ENCODE measurements around the gene PHKG2. TPM values are rescaled to one million over a fixed set of nuclear protein-coding genes. Genes with fewer than 3 reads are reported as not detected.

The PHKG2 gene
- total and polyA plus RNA-seq, 9 donors: 13.1 to 41.6 (median 20.6) TPM

- Histone ChIP-seq H3K9me3 (no peaks in the 10 kb centered on the region), H3K4me1 (ENCODE audit: insufficient read depth) (no peaks in the 10 kb centered on the region), H3K27ac (no peak overlapping the region), H3K36me3 (no peaks in the 10 kb centered on the region), H3K4me3 (no peak overlapping the region), H3K27me3 (no peaks in the 10 kb centered on the region)
- TF ChIP-seq CTCF (IDR thresholded peaks at IDR 0.05) (no peak), EP300 (IDR thresholded peaks at IDR 0.05) (no peak), POLR2A (IDR thresholded peaks at IDR 0.05) (no peak)
- 80 to 87% (median 83%) methylated on average over 4 of the region's 4 CpGs for whole genome bisulfite sequencing, 3 donors
- no peak for DNase-seq
- intact Hi-C loops (cut with DNase I): no loop called here
Observed at GRCh38 chr16:30750201-30750600, 2.0 kb downstream of the PHKG2 start.

- 86 to 91% (median 89%) methylated on average over 20 of the region's 20 CpGs for WGBS, 3 donors
- Histone ChIP-seq H3K36me3 (no peaks in the 10 kb centered on the region), H3K27ac (no peak overlapping the region), H3K27me3 (no peaks in the 10 kb centered on the region), H3K4me3 (no peak overlapping the region), H3K4me1 (ENCODE audit: insufficient read depth) (no peaks in the 10 kb centered on the region), H3K9me3 (no peaks in the 10 kb centered on the region)
- DNase-seq: no peak
- TF ChIP-seq POLR2A (IDR thresholded peaks at IDR 0.05): no peak
- TF ChIP-seq CTCF (IDR thresholded peaks at IDR 0.05): no peak
- no peak for TF ChIP-seq EP300 (IDR thresholded peaks at IDR 0.05)
- intact Hi-C loops (cut with DNase I): no loop called here
Observed at GRCh38 chr16:30750876-30751465, 2.7 kb downstream of the PHKG2 start.

- H3K4me3 ChIP-seq: no peak overlapping the region
- DNase-seq: no peak
- no peaks in the 10 kb centered on the region for H3K27me3 ChIP-seq
- no peaks in the 10 kb centered on the region for H3K4me1 ChIP-seq (ENCODE audit: insufficient read depth)
- intact Hi-C loops (cut with DNase I): no loop called here
- no peak for TF ChIP-seq CTCF (IDR thresholded peaks at IDR 0.05)
- no peak for TF ChIP-seq EP300 (IDR thresholded peaks at IDR 0.05)
- no peak for TF ChIP-seq POLR2A (IDR thresholded peaks at IDR 0.05)
- H3K9me3 ChIP-seq: no peaks in the 10 kb centered on the region
- H3K27ac ChIP-seq: no peak overlapping the region
- 55 to 62% (median 62%) methylated on average over 4 of the region's 4 CpGs for WGBS, 3 donors
- H3K36me3 ChIP-seq: no peaks in the 10 kb centered on the region
Observed at GRCh38 chr16:30753596-30753995, 5.4 kb downstream of the PHKG2 start.

- Histone ChIP-seq H3K4me1 (ENCODE audit: insufficient read depth) (peaks cover 5% of the 10 kb centered on the region), H3K4me3 (no peak overlapping the region), H3K36me3 (no peaks in the 10 kb centered on the region), H3K27me3 (no peaks in the 10 kb centered on the region), H3K27ac (no peak overlapping the region), H3K9me3 (no peaks in the 10 kb centered on the region)
- DNase-seq: peak in 1 of 5 donors; percentile 11
- 87 to 92% (median 89%) methylated on average over 20 of the region's 20 CpGs for WGBS, 3 donors
- intact Hi-C loops (cut with DNase I): no loop called here
- TF ChIP-seq CTCF (IDR thresholded peaks at IDR 0.05) (no peak), POLR2A (IDR thresholded peaks at IDR 0.05) (no peak), EP300 (IDR thresholded peaks at IDR 0.05) (no peak)
Observed at GRCh38 chr16:30755955-30756780, 7.9 kb downstream of the PHKG2 start.

All from ovary (tissue), 9 donors.